ENCODE data around the gene FAM78A.

Gene FAM78A

DNA sequence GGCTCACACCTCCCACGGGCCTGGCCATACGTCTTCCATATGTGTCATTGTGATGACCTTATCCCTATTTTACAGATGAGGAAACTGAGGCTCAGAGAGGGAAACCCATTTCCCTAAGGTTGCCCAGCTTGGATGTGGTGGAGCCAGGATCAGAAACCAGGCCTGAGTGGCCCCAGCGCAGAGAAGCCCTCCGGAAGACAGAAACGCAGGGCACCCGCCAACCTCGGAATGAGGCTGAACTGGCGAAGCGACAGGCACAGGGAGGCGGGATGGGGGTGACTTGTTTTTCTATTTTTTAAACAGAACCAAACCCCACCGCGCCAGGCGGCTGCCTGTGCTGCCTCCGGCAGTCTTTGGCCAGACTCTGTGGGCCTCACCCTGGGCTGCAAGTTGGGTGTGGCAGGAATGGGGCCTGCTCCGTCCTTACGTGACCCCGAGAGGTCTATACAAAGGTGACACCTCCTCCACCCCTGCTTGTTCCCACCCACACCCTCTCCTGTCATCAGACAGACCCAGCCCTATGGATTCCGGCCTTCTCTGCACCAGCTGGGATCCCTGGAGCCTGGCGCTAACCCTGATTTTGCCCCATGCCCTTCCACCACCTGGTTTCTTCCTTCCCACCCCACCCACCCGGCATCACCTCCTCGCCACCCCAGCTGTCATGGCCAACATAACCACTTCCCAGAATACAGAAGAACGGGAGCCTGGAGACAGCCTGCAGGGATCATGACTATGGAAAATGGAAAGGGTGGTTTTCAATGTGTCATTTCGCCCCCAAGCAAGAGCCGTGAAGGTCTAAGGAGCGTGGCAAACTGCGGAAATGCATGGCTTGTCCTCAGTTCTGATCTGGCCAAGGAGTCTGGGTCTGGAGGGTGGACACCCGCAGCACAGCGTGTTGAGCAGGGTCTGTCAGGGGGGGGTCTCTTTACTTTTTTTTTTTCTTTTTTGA is 36.8 kb upstream of the FAM78A start:
- TF ChIP-seq, protein P1, sequence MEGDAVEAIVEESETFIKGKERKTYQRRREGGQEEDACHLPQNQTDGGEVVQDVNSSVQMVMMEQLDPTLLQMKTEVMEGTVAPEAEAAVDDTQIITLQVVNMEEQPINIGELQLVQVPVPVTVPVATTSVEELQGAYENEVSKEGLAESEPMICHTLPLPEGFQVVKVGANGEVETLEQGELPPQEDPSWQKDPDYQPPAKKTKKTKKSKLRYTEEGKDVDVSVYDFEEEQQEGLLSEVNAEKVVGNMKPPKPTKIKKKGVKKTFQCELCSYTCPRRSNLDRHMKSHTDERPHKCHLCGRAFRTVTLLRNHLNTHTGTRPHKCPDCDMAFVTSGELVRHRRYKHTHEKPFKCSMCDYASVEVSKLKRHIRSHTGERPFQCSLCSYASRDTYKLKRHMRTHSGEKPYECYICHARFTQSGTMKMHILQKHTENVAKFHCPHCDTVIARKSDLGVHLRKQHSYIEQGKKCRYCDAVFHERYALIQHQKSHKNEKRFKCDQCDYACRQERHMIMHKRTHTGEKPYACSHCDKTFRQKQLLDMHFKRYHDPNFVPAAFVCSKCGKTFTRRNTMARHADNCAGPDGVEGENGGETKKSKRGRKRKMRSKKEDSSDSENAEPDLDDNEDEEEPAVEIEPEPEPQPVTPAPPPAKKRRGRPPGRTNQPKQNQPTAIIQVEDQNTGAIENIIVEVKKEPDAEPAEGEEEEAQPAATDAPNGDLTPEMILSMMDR (IDR thresholded peaks at IDR 0.05; ENCODE audit: low read depth, low read length) = no peak
- no peak for DNase-seq (ENCODE audit: extremely low read depth, low read depth)

DNA sequence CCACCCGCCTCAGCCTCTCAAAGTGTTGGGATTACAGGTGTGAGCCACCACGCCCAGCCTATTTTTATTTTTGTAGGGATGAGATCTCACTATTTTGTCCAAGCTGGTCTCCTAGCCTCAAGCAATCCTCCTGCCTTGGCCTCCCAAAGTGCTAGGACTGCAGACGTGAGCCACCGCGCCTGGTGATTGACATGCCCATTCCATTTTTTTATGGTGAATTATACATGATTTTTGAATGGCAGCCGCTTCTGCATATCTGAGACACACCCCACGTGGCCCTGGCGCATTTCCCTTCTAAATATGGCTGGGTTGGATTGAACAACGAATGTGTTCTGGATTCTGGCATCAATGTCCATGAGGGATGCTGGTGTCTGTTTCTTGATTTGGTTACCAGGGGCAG is 35.9 kb upstream of the FAM78A start:
- no peak for DNase-seq (ENCODE audit: extremely low read depth, low read depth)
- TF ChIP-seq, protein P1 (IDR thresholded peaks at IDR 0.05; ENCODE audit: low read depth, low read length) = no peak

DNA sequence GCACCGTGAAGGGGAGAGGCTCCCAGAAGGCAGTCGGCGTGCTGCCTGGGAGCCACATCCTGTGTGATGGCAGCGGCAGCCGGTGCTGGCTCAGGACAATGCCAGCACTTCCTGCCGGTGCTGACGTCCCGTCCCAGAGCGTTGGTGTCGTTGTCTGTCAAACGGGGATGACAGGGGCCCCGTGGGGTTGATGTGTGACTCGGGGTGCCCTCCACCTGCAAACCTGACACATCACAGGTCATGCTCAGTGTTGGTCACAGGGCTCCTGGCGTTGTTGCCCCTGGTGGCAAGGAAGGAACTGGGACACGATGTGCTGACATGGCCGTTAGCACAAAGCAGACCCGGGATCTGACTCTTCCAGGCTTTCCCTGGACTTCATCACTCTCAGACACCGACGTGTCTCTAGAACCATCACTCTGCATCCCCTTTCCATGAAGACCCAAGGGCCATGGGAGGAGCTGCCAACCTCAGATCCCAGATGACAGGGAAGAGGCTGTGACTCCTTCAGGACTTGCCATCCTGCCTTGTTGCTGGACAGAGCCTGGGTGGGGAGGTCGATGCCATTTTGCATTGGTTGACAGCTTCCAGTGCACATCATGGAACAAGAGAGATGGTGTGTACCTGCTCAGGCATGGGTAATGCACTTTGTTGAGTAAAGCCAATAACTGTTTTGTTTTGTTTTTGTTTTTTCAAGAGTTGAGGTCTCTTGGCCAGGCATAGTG is 34.7 kb upstream of the FAM78A start:
- no peak for DNase-seq (ENCODE audit: extremely low read depth, low read depth)
- TF ChIP-seq, protein P1 (IDR thresholded peaks at IDR 0.05; ENCODE audit: low read depth, low read length) = no peak

DNA sequence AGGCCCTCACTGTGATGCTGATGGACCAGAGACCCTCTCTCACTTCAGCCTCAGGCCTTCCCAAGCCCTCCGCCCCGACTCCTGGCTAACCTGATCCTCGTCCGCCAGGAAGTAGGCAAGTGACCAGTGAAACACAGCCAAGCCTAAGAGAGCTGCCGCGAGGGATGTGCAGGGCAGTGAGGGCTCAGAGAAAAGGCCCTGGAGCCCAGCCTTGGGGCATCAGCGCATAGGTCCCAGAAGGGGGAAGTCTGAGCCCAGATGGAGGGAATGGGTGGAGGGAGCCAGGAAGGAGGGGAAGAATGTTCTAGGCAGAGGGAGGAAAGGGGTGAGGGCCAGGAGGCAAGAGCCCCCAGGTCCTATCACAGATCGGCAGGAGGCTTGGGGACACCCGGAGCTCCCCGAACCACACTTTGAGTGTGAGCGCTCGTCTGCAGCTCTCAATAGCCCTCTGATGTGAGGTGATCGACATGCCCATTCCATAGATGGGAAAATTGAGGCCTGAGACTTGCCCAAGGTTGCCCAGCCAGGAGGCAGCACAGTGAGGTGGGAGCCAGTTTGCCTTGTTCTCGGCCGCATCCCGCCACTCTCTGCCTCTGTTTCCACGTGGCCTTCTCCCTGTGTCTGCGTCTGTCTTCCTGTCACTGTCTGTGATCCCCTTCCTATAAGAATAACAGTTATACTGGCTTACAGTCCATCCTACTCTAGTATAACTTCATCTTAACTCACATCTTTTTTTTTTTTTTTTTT is 33.4 kb upstream of the FAM78A start:
- TF ChIP-seq, protein P1 (IDR thresholded peaks at IDR 0.05; ENCODE audit: low read depth, low read length) = no peak
- DNase-seq (ENCODE audit: extremely low read depth, low read depth) = no peak

DNA sequence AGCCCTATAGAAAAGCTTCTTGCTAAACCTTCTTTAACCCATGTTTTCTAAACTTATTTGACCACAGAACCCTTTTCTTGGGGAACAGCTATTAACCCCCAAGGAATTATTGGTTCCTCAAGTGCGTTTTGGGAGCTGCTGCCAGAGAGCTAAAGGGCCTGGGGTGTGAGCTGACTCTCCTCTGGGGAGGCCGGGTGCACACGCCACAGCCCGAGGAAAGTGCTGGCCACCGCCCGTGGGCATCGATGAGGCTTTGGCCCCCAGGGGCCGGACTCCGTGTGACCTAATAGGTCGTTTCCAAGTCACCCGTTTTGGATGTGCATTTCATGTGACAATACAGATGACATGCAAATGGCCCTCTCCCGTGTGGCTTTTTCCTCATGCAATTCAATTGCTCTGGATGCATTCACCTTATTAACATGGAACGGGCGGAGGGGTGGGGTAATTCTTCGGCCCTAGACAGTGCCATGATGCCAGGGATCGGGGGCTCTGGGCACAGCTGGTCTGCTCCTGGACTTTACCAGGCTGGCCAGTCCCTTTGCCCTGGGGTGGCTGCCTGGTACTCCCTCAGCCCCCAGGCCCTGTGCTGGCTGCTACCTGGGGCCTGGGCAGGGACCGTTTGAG is 32.7 kb upstream of the FAM78A start:
- DNase-seq (ENCODE audit: extremely low read depth, low read depth) = no peak

DNA sequence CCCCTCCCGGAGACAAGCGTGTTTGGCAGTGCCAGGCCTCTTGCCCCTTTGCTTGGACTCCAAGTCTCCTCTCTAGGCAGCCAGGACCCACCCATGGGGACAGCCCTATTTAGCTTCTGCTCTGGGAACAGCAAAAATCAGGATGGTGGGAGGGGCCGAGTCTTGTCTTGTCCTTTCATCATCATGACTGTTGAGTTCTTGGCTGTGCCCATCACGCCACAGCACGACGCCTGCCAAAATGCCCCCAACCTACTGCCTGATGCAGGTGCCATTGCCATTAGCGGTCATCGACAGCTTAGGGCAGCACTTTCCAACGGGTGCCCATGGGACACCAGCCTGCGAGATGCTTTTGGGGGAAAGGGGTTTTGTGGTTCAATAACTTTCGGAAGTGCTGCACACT is 32.1 kb upstream of the FAM78A start:
- TF ChIP-seq, protein P1 (IDR thresholded peaks at IDR 0.05; ENCODE audit: low read depth, low read length) = no peak
- no peak for DNase-seq (ENCODE audit: extremely low read depth, low read depth)

More for the DNA sequence above, 32.7 kb upstream of the FAM78A start:
- TF ChIP-seq, protein P1 (IDR thresholded peaks at IDR 0.05; ENCODE audit: low read depth, low read length) = no peak

Data from AG09319 (cell line).